GM21576 (cell line): ENCODE data around the gene TMEM41B.
"Not testable (repeated sequence)": the region's sequence is repeated elsewhere in the genome, so short reads cannot be mapped to it uniquely, and the experiment has no call there.

Source experiments
- ATAC-seq: cut with Tn5 transposase; IDR thresholded peaks from one replicate; pipeline ENCODE4 v1.9.1; 2021; ENCODE audit warnings: mild to moderate bottlenecking, moderate library complexity; ENCODE audit not compliant: unreplicated experiment

The TMEM41B gene, protein sequence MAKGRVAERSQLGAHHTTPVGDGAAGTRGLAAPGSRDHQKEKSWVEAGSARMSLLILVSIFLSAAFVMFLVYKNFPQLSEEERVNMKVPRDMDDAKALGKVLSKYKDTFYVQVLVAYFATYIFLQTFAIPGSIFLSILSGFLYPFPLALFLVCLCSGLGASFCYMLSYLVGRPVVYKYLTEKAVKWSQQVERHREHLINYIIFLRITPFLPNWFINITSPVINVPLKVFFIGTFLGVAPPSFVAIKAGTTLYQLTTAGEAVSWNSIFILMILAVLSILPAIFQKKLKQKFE

DNA sequence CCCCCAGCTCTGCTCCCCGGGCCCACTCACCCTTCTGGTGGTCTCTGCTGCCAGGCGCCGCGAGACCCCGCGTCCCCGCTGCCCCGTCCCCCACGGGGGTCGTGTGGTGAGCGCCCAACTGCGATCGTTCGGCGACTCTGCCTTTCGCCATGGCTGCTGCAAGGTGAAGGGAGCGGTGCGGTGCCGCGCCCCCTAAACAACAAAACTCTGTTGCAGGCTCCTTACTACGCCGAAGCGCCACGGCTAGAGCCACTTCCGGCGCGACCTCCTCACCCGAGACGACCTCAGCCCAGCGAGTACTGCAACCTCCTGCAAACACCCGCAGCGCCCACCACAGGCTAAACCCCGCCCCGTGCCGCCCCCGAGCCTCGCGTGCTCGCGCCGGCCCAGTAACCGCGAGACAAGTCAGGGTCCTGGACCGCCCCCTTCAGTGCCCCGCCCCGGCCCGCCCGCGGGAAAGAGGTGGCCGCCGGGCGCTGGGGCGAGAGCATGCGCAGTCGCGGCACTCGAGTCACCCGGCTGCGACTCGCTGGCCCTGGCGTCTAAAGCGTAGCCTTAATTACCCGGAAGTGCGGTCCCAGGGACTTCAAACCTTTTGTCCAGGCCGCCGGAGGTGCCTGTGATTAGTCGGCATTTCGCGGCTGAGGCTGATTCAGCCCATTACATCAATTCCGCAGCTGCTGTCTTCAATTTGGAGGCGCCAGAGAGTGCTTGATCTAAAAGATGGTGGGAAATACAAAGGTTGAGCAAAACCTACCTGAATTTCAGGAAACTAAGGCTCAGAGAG, at the start of gene TMEM41B:
Gene TMEM41B, minus strand, starts transcription at position 303 of the 787 bp plus-strand sequence. Its CDS starts 152 bp downstream, at position 151.
- peak; percentile 96 for ATAC-seq

GRCh38 chr11:9362393-9362863, 48.0 kb upstream of the TMEM41B start:
- ATAC-seq: no peak

- ATAC-seq: not testable (repeated sequence)
Observed at GRCh38 chr11:9360862-9361622, 46.6 kb upstream of the TMEM41B start.

DNA sequence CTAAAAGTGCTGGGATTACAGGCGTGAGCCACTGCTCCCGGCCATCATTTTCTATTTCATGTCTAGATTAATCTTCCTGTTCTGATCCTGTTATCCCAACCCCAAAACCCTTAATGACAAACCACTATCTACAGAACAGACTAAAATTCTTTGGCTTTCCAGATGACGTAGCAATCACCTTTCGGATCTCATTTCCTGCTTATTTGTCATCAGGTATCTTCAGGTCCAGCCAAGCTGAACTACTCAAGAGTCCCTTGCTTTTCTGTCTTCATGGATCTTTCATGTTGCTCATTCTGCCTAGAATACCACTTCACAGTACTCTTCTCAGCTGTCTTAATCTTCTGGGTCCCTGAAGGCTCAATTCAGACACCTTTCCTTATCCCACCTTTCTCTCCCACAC, 42.6 kb upstream of the TMEM41B start:
- ATAC-seq: no peak

- ATAC-seq: no peak
Observed at GRCh38 chr11:9351321-9351881, 37.0 kb upstream of the TMEM41B start.

DNA sequence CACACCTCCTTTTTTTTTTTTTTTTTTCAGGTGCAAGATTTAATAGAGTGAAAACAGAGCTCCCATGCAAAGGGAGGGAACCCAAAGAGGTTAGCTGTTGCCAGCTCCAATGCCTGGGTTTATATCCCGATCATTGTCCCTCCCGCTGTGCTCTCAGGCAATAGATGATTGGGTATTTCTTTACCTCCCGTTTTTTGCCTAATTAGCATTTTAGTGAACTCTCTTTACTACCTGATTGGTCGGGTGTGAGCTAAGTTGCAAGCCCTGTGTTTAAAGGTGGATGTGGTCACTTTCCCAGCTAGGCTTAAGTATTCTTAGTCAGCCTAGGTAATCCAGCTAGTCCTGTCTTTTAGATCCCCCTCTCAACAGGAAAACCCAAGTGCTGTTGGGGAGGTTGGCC, 33.4 kb upstream of the TMEM41B start:
- ATAC-seq: not testable (repeated sequence)

GRCh38 chr11:9347100-9347499, 32.7 kb upstream of the TMEM41B start:
- no peak for ATAC-seq

GRCh38 chr11:9344061-9344680, 29.8 kb upstream of the TMEM41B start:
- ATAC-seq: no peak

DNA sequence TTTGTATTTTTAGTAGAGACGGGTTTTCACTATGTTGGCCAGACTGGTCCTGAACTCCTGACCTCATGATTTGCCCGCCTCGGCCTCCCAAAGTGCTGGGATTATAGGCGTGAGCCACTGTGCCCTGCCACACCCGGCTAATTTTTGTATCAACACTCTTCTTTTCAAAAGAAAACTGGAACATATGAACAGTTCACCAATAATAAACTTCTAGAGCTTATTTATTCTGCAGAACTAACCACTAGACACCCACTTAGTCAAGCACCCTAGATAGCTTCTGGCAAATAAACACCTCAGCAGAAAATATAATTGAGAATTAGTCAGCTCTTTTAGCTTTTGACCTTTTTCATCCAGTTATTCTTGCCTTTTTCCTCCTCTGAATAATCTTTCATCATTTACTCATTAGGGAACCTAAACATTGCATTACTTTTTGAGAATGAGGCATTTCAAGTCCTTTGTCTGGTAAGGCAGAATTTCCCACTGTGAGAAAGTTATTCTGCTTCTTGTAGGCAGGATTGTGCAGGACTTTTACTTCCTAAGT, 27.3 kb upstream of the TMEM41B start:
- no peak for ATAC-seq

DNA sequence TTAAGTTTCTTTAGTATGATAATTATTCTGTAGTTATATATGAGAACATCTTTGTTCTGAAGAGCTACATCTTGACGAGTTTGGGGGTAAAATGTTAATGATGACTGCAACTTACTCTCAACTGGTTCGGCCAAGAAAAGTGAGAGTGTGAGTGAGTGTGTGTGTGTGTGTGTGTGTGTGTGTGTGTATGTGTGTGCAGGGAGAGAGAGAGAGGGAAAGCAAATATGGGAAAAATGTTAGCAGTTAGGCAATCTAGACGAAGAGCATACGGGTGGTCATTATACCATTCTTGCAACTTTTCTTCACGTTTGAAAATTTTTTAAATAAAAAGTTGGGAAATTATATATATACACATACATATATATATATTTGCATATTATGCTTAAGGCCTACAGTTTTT, 18.3 kb upstream of the TMEM41B start:
- no peak for ATAC-seq

- no peak for ATAC-seq
Observed at GRCh38 chr11:9330387-9331384, 16.3 kb upstream of the TMEM41B start.

GRCh38 chr11:9320047-9320446, 5.7 kb upstream of the TMEM41B start:
- no peak for ATAC-seq

- ATAC-seq: not testable (repeated sequence)
Observed at GRCh38 chr11:9319377-9320001, 5.1 kb upstream of the TMEM41B start.

DNA sequence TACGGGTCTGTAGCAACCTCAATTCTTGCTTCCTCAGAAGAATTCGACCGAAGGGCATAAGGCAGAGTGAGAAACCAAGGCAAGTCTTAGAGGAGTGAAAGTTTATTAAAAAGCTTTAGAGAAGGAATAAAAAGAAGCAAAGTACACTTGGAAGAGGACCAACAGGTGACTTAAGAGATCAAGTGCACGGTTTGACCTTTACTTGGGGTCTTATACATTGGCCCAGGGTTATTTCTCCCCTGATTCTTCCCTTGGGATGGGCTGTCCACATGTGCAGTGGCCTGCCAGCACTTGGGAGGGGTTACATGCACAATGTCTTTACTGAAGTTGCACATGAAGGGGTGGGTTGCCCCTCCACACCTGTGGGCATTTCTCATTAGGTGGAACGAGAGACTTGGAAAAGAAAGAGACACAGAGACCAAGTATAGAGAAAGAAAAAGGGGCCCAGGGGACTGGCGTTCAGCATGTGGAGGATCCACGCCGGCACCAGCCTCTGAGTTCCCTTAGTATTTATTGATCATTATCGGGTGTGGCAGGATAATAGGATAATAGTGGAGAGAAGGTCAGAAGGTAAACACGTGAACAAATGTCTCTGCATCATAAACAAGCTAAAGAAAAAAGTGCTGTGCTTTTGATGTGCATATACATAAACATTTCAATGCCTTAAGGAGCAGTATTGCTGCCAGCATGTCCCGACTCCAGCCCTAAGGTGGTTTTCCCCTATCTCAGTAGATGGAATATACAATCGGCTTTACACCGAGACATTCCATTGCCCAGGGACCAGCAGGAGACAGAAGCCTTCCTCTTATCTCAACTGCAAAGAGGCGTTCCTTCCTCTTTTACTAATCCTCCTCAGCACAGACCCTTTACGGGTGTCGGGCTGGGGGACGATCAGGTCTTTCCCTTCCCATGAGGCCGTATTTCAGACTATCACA, 4.3 kb upstream of the TMEM41B start:
- ATAC-seq: not testable (repeated sequence)

DNA sequence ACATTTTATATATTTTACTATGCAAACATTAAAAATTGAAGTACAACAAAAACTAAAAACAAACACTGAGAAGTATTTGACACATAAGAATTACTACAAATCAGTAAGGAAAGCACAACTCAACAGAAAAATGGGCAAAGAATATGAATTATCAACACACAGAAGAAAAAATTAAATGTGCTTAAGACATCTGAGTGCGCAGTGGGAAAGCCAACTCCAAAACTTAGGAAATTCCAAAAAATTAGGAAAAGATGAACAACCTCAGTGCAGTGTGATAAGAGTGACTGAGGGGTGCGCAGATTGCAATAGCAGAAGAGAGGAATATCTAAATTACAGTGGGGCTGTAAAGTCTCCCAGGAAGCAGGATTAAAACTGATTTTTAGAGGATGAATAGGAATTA, 1.9 kb upstream of the TMEM41B start:
- ATAC-seq: no peak

DNA sequence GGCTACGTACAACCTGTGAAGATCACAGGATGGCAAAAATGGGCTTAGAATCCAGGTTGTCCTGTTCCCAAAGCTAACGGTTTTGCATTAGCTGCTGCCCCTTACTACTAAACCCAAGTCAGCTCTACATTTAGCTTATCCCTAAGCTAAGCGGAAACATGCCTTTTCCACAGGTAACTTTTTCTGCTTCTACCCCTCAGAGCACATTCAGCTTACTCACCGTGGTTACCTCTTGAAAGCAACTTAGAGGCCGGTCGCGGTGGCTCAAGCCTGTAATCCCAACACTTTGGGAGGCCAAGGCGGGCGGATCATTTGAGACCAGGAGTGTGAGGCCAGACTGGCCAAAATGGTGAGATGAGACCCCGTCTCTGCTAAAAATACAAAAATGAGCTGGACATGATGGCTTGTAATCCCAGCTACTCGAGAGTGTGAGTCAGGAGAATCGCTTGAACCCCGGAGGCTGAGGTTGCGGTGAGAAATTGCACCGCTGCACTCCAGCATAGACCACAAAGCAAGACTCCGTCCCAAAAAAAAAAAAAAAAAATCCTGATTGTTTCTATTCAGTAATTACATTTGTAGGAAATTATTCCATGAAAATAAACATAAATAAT, 790 bp upstream of the TMEM41B start:
- no peak for ATAC-seq

DNA sequence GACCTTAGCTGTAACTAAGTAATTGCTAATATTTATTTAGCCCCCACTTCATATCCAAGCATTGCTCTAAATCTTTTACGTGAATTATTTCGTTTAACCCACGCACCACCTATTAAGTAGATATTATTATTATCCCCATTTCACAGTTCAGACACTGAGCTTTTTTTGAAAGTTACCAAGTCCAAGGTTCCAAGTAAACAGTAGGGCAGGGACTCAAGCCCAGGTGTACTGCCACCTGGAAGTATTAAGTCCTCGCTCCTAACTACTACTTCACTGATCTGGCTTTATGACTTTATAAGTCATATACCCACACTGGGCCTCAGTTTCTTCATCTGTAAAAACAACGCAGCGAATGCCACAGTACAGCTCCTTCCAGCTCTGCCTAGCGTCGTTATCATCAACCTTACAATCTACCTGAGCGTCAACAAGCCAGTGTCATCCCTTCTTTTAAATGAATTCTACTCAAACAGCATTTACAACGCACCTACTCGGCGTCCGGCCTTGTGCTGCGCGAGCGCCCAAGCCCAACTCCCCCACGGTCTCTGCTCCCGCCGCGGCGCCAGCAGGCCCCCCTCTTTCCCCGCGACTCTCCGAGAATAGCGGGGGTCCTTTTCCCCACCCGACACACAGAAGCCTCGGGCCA, 624 bp downstream of the TMEM41B start:
- ATAC-seq: peak; percentile 11
